GM19397 (cell line): Measurements from ENCODE around the gene RAB12.
A peak's percentile ranks its signal among the peaks of the same experiment; 100 is the strongest.
"Not testable (repeated sequence)": the region's sequence is repeated elsewhere in the genome, so short reads cannot be mapped to it uniquely, and the experiment has no call there.

Source experiments
- ATAC-seq: cut with Tn5 transposase; IDR thresholded peaks from one replicate; pipeline ENCODE4 v1.9.1; 2021; ENCODE audit warnings: mild to moderate bottlenecking, moderate library complexity; ENCODE audit not compliant: unreplicated experiment

Gene RAB12

DNA sequence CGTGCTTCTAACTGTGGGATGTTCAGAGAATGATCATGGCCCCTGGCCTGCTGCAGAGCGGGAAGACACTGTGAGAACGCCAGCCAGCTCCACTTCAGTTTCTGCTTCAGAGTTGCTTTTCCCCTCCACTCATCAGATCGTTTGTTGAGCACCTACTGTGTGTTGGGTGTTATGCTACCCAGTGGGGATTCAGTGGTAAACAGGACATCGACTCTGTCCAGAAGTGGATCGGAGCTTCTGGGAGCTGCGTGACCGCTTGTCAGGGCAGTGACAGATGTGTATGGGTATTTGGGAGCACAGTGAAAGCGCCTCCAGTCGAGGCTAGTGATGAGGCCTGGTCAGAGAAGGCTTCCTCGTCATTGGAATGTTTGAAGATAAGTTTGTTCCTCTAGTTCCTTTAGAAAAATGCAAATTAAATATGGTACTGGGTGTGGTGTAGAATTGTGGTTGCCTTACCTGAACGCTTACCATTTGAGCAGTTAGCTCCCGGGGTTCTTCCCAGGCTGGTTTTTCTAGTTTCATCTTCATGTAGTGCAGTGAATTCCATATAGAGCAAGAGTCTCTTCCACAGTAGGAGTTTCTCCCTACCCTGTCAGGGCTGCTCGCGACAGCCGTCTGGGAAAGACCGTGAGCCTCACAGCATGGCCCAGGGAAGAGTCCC, 2.8 kb downstream of the RAB12 start:
- no peak for ATAC-seq

DNA sequence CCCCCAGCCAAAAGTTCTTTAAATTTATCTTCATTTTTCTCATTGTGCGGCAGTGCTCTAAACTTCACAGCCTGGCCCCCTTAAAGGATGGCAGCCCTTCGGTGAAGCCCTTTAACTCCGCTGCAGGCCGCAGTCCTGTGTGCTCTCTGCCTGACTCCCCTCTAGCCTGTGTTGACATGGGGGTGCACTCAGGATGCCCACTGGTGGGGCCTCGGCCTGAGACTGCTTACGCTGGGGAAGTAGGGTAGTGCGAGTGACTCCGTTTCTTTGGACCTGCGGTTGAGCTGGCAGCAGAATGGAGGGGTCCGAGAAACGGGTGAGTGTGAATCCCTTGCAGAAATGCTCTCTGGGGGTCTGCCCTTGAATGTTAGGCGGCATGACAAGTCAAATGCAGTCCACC, 5.6 kb downstream of the RAB12 start:
- no peak for ATAC-seq

DNA sequence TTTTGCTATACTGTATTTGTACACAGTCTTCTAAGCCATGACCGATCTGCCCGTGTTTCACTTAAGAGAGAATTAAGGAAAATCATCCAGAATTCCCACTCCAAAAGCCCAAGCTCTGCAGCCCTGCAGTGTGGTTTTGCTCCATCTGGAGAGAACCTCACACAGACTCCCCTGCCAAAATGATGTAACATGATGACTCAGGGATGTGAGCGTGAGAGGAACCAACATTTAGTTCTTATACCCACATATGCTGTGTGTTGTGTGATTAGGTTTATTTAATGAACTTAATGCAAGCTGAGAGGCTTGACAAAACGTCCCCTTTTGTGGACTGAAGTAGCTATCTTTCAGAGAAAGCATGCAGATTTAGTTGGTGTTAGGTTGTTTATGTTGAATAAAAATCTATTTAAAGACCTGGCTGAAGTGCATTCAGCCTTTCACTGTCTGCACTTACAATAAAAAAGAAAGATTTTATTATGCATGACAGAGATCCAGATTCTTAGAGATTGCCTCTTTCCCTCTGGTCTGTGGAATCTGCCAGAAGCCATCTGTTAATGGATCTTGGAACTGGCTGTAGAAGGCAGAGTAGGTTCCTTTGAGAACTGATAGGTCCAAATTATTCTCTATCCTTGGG, 6.3 kb downstream of the RAB12 start:
- ATAC-seq, result no peak

DNA sequence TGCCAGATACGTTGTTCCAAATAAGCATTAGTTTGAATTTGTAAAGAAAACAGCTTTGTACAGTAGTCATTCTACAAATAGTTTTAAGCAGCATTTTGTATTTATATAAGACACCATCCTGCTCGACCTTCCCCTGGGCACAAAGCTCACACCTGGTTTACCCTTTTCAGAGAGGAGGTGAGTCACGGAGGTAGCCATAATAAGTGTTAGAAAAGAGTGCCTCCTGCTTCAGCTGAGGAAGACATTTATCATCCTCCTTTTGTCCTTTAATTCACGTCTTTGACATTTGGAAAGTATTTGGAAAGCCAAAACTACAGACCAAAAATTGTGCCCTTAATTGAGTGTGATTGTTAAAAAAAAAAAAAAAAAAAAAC, 6.8 kb downstream of the RAB12 start:
- no peak for ATAC-seq

DNA sequence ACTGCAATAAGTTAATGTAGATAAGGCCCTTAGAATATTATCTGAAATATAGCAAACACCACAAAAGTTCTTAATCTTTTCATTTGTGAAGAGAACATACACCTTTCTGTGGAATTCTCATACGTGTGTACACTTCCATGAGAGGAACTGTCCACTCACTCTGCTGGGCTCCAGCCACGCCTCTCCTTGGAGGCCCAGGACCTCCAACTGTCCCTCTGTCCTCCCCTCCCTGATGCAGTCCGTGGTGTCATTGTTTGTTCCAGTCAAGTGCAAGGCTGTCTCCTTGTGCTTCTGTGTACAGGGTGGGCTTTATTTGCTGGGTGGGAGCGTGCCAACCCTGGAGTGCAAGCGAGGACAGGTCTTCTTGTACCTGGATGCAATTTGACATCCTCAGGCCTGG, 8.7 kb downstream of the RAB12 start:
- no peak for ATAC-seq

DNA sequence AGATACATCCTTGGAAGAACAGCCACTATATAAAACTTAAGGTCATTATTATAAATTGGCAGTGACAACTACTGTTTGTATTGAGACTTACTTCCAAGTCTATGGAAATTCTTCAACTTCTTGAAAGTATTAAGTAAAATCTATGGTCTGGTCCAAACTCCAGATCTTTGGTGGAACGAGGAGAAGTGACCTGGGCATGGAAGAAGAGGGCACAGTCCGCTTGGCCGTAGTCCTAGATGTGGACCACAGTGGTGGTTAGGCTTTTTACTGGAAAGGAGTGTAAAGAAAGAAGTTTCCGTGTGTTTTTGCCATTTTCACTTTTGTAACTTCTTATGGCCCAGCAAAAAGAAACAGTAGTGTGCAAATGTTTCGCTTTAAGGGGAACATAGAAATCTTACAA, 9.8 kb downstream of the RAB12 start:
- ATAC-seq, result no peak

DNA sequence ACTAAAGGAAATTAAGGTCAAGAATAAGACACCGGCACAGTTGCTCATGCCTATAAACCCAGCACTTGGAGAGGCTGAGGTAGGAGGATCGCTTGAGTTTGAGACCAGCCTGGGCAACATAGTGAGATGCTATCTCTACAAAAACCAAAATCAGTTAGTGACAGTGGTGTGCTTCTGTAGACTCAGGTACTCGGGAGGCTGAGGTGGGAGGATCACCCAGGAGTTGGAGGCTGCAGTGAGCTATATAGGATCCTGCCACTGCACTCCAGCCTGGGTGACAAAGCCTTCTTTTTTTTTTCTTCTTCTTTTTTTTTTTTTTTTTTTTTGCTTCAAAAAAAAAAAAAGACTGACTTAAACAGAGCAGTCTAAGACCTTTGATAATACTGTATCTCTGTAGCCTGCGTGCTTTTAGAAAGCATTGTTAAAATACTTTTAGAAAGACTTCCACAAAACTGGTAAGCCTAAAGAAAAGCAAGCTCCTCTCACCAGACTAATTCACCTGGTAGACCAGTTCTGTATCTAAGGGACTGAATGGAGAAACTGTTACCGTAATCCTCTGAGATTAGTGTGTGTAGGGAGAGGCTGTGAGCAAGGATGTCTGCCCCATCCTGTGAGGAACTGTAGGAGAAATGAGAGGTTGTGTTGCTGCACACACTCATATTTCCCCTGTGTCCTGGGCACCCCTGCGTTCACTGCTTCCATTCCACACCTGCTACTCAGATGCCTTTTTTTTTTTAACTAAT, 10.8 kb downstream of the RAB12 start:
- no peak for ATAC-seq

DNA sequence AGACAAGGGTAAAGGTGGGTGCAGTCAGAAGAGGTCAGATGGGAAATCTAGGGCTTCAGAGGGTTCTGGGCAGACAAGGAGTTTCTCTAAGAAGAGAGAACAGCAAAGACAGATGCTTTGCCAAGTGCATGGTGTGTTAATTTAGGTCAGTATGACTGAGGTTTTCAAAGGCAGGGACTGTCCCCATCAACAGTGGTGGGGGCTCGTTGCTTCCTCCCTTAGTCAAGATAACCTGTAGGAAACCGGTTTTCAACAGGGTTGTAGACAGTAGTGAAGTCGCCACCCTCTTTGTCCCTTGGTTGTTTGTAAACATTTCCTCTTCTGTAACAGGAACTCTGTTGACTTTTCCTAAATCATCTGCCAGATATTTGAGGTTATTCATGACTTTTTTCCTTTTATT, 11.6 kb downstream of the RAB12 start:
- no peak for ATAC-seq

DNA sequence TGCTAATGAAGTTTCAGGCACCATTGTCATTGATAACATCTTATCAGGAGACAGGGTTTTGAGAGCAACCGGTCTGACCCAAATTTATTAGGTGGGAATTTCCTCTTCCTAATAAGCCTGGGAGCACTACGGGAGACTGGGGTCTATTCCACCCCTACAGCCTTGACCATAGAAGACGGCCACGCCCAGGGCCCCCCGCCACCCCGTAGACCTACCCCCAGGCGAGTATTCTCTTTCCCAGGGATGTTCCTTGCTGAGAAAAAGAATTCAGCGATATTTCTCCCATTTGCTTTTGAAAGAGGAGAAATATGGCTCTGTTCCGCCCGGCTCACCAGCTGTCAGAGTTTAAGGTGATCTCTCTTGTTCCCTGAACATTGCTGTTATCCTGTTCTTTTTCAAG, 13.4 kb downstream of the RAB12 start:
- ATAC-seq, result not testable (repeated sequence)

DNA sequence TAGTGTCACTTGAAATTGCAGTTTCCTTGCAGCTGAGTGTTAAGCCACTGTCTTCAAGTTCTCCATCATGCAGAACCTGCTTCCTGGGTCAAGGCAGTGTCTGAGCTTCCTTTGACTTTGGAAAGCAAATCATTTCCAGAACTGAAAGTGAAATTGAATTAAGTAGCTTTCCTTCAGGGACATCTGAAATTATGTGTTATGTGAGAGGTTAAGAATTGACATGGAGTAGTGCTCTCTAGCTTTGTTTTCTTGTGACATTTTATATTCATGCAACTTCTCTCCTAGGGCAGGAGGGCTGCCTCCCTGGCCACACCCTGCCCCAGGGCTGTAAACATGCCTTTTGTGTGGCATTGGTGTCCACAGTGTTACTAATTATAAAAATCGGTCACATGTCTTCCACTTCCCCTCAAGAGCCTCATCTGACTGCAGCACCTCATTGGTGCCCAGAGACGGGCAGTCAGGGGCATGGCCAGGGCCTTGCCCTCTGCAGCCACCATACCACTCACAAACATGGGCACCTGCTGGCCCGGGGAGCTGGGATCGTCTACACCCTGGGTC, 14.4 kb downstream of the RAB12 start:
- peak; percentile 81 for ATAC-seq

DNA sequence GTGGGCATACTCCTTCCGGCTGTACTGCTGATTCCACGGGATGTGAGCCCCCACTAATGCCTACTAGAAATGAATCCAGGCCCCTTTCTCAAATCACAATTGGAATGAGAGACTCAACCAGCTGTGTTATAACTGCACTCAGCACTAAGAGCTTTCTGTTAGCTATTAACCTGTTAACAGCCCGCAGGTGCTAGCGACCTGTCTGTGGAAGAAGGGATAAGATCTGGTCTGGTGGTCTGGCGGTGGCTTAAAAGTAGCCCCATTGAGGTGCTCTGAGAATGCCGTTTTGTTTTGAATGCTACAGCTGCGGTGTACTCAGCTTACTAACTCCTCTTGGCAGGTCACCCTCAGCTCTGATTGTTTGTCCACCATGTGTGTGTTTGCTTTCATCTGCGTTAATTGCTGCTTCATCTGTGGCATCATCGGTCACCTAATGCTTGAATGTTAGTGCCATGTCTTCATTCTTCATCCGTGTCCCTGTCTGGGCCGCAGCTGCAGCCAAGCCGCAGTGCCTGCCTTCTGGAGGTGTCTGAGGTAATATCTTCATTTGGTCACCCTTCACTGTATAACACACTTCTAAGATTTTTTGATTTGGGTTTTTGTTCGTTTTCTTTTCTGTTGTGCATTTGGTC, 16.3 kb downstream of the RAB12 start:
- ATAC-seq, result no peak

DNA sequence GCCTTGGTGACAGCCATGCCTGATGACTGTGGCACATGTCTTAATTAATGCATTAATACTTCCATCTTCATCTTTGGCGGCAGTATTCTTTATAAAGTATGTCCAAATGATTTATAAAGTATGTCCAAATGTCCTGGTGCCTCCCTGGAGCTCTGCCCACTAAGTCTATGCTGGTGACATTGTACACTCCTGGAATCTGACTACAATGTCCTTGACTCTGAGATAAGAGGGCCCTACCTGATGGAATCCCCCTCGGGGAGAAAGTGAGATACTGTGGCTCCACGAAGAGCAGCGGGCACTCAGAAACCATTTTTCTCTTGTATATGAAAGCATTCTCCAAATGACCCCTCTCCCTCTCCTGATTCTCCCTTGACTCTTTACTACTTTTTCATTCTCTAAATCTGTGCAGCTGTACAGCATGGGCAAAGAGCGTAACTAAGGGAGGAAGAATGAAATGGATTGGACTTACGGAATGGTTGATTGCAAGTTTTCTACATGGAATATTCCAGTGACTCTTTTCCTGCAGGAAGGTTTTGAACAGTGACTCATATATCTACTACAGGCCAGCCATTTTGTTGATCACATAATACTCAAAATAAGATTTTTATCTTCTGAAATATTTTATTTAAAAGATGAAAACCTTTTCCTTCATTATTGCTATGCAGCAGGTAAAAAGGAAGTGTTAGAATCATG, 17.3 kb downstream of the RAB12 start:
- no peak for ATAC-seq

DNA sequence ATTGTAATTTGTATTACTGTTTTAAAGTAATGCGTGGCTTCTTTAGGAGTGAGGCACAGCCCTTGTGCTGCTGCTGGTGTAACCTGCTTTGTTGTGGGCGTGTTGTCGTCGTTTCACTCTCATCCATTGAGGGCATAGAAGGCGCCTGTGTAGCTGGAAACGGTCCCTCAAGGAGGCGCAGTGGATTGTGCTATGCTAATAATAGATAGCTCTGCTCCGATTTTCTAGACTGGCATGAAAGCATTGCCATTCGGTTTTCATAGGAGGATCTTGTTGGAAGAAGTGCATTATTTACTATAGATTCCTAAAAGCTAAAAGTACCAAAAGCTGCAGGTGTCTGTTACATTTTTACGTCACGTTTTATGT, 17.9 kb downstream of the RAB12 start:
- no peak for ATAC-seq

DNA sequence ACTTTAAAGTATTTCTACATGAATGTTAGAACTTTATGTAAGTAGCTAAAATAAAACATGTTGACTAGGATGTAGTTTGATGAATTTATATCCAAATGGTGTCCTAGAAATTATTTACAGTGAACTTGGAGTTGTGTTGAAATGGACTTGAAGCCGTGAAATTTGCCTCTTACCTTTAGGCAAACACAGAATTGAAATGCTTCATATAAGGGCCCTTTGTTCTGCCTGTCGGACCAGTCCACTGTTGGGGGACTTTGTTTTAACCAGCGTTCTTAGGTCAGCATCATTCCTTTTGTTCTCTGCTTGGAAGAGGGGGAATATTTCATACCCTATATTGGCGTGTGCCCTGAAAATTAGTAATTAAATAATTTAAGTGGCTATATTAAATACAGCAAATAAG, 18.3 kb downstream of the RAB12 start:
- no peak for ATAC-seq

DNA sequence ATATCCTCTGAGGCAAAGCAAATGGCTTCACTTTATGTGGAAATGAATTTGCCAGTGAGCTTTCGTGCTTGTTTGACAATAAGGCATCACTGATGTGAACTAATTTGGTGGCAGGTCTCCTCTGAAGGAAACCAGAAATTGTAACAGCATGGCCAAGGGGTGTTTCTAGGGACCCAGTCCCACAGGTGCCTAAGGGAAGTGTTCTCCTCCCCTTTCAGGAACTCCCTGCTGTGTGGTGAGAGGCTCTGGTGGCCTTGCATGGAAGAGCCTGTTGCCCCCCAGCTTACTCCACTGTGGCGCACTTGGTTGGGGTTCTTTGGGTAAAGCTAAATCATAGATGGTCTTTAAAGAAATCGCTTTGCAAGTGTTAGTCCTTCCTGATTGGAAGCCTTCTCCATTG, 20.4 kb downstream of the RAB12 start:
- no peak for ATAC-seq

DNA sequence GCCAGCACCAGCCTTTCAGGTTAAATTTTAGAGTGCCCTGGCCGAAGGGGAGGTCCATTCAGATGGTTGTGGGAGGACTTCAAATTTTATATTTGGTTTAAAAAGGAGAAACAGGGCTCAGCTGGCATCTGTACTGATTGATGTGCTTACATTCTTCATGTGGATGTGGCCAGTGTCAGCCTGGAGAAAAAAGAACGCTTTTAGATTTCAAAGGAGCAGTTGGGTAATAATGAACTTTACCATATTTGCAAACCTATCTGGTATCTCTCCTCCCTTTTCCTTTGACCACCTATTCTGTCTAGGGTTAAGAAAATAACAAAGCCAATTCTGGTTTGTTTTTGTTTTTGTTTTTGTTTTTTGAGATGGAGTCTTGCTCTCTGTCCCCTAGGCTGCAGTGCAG, 21.3 kb downstream of the RAB12 start:
- no peak for ATAC-seq

DNA sequence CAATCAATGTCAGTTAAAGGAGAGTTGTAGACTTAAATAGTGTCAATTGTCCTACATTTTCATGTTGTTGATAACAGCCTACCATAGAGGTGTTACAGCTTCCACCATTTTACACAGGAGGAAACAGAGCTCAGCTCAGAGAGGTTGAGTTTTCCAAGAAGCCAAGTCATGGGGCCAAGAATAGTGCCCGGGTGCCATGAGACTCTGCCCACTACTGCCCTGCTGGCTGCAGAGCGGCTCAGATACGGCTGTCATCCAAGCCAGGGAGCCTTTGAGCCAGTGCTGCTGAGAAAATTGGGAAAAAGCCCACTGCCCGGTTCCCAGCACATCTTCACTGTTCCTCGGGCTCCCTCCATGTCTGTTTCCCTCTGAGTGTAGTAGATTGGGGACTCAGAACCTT, 22.0 kb downstream of the RAB12 start:
- ATAC-seq, result no peak

DNA sequence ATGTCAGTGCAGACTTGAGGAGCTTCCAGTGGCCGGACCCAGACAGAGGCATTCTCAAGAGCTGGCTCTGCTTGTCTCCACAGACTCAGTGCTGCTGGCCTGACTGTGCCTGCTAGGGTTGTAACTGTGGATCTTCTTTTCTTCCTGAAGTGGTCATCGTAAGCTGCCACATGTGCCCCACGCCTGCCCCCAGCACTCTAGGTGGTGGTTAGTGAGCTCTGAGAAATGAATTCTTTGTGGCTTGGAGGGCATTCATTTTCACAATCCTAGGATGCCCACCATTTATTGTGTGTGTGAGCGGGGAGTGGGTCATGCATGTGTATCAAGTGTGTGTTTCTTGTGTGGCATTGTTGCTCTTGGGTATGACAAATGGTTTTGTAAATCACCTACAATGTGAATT, 23.1 kb downstream of the RAB12 start:
- no peak for ATAC-seq

DNA sequence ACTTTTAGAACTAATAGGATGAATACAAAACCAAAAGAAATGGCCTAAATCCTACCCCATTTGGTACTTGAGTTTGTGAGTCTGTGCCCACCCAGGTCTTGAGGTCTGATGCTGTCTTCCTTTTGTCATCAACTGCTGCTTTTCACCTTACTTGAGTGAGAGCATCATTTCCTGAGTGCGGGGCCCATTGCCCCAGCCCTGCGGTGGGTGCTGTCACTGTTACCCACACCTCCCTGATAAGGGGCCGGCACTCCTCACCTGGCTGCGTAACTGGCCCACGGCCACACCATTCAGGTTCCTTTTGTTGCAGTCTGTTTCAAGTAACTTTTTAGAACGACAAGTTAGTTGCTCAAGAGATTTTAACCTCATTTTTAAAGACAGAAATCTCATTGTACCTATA, 25.3 kb downstream of the RAB12 start:
- no peak for ATAC-seq

DNA sequence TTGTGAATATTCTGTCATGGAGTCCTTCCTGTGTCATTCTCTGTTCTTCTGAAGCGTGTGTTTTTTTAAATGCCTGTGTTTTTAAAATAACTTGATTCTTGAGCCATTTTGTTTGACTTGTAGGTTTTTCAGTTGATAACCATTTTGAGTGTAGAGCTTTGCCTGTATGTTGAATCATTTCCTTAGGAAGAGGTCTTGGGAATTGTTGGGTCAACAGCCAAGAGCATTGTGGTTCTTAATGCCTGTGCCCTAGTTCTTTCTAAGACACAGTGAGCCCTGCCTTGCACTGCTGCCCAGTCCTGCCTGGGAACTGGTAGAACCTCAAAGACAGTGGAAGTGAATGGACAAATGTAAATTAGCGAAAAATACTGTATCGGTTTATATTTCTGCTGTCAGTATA, 25.9 kb downstream of the RAB12 start:
- no peak for ATAC-seq

DNA sequence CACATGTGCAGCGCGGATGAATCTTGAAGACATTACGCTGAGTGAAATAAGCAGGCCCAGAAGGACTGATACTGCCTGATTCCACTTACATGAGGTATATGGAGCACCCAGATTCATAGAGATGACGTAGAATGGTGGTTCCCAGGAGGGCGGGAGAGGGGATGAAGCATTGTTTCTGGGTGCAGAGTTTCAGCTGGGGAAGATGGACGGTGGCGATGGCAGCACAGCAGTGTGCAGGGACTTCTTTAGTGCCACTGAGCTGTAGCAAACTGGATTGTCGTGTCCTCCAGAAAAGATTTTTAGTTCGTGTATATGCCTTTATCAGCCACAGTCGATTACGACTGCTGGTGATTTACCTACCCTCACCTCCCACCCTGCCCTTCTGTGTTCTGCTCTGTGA, 30.5 kb downstream of the RAB12 start:
- ATAC-seq, result no peak
